K562 (cell line): Measurements from ENCODE around the gene SLC39A9.
"Not testable (repeated sequence)": the region's sequence is repeated elsewhere in the genome, so short reads cannot be mapped to it uniquely, and the experiment has no call there.

Source experiments
- MLX ChIP-seq, 2 experiments: fragments of 450-650 bp in 1 of 2; sonication (generic) in 1 of 2; formaldehyde crosslinking; conservative IDR thresholded peaks; 2 replicates each; pipeline versions ENCODE4 v1.4.0 to v1.8.1; 2020 to 2022; ENCODE audit warnings: mild to moderate bottlenecking in 1 of 2, missing genetic modification reagents in 1 of 2
- ZFX ChIP-seq: sonication (generic); formaldehyde crosslinking; IDR thresholded peaks from 2 replicates; pipeline ENCODE4 v1.8.0; 2022; ENCODE audit warnings: mild to moderate bottlenecking, missing genetic modification reagents, moderate library complexity

- TF ChIP-seq MLX (CRISPR knock-in tag; conservative IDR thresholded peaks at IDR 0.05); ZFX (CRISPR knock-in tag): not testable (repeated sequence)
Measured at GRCh38 chr14:69416087-69416486, 17.6 kb downstream of the SLC39A9 start.
